ENCODE measurements around the gene NEDD9.
A peak's percentile ranks its signal among the peaks of the same experiment; 100 is the strongest.

The NEDD9 gene

DNA sequence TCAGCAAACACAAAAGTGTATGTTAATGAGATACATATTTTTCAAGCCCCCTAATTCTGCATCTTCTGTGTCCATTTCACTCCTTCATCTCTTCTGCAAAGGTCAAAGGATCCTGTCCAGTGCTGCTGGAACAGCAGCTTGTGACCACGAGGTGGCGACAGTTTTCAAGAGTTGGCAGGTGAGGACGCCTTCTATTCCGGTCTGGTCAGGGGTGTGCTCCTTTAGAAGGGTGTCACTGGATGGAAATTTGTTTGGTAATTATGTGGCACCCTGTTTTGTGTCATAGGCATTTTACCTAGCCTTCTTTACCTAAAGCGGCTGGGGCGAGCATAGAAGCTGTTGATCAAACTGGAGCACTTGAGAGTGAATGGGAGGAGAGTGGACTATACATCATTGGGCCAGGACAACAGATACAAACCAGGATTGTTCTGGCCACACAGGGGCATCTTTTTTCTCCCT lies 88.0 kb downstream of the NEDD9 start:
- peak; percentile 67 to 70 for DNase-seq (ENCODE audit: low read depth in 2 of 2)

DNA sequence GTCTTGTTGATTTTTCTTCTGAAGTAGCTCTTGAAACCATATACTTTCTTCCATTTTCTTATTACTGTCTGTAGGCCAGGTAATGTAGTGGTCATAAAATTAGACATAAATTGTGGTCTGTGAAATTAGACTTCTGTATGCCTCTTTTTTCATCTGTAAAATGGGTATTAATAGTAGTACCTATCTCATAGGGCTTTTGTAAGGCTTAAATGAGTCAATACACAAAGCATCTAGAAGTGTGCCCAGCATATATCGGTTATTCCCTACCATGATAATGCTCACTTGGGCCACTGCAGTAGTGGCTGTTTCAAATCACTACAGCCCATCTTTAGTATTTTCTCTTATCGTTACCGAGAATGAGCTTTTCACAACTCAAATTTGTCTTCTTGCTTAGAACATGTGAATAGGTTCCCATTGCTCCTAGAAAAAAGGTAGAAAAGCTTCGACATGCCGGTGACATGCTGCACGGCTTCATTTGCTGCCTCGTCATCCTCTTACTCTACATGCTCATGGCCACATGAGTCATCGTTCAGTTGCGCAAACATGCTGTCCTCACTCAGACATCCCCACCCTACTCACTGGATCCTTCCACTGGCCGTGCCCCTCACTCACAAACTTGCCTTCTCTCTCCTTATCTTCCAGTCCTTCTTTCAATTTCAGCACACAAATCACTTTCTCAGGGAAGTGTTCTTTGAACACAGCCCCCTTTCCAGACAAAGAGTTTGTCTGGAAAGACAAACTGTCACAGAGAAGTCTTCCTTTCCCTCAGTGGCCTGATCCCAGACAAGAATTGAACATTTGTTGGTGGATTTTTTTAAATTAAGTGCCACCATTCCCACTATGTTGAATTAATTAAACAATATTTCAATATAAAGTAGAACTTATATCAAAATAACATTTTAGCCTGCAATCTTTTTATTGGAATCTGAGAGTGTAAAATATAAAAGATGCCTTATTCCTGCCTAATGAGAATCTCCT lies 88.8 kb downstream of the NEDD9 start:
- DNase-seq (ENCODE audit: low read depth in 2 of 2): no peak

DNA sequence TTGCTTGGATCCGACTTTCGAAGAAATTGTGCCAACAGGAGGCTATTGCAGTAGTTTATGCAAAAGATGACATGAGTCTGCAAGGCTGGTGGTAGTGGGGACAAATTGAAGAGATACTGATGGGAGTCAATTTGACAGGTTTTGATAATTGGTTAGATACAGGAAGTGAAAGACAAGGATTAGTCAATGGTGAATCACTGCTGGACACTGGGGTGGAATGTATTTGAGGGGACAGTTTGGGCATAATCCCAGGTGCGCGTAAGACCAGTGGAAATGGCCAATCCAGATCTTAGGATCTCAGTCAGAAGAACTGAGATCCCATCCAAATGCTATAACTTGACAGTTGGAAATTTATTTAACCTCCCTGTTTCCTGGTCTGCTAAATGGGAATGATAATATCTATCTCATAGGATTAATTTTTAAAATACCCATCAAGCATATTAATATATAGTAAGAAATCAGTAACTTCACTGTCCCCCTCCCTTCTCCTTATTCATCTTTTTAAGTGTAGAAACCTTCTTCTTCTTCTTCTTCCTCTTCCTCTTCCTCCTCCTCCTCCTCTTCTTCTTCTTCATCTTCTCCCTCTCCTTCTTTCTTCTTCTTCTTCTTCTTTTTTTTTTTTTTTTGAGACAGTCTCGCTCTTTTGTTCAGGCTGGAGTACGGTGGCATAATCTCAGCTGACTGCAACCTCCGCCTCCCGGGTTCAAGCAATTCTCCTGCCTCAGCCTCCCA lies 90.0 kb downstream of the NEDD9 start:
- DNase-seq (ENCODE audit: low read depth in 2 of 2): no peak

DNA sequence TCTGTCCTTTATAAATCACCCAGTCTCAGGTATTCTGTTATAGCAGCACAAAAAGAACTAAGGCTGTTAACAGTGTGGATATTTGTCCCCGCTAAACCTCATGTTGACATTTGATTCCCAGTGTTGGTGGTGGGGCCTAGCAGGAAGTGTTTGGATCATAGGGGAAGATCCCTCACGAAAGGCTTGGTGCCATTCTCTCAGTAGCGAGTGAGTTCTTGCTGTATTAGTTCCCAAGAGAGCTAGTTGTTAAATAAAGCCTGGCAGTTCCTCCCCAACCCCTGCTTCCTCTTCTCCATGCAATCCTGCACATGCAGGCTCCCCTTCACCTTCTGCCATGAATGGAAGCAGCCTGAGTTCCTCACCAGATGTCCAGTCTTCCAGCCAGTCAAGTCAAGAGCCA lies 91.2 kb downstream of the NEDD9 start:
- no peak for DNase-seq (ENCODE audit: low read depth in 2 of 2)

DNA sequence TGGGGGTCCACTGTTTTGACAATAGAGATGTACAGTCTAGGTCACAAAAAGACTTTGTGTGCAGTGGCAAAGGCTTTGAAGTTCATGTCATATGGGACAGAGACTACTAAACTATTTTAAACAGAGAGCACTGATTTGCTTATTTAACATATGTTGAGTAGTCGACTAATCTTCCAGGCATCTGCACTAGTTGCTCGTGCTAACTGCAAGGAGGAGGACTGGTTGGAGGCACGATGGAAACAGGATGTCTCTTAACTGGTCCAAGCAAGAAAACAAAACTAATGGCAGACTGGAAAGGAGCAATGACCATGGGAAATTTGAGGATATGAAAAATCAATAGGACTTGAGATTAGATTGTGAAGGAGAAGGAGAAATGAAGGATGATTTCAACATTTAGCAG lies 92.4 kb downstream of the NEDD9 start:
- no peak for DNase-seq (ENCODE audit: low read depth in 2 of 2)

DNA sequence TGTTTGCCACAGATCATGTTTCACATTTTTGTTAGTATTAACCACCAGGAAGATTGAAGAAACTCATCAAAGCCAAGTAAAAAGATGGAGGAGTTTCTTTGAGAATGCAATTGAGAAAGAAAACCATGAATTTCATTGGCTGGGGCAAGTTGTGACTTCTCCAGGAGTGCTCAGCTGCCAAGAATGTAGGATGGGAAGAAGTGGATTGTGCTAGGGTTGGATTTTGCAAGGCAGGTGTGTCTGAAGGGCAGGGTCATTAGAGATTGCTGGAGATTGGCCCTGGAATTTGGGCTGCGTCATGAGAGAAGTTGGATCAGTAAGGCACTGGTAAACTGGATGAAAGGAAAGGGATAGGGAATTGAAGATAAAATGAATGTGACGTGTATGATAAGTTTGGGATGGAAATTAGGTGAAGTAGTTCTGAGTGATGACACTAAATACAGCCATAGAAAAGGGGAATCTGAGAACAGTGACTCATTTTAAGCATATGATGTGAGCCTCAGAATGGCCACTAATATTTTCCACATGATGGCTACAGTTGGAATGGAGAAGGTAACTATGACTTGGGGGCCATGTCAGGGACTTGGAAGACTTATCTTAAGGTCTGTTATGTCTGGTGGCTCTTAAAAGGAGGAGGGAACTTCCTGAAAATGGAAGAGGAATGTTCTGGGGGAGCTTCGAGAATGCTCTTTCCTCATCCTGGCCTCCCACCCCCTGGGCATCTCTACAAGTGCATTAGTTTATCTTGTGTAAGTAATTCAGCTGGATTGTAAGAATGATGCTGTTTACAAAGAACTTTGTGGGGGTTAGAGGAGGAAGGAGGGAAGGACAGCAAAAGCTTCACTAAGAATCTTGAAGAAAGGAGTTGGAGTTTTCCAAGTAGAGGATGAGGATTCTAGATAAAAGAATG lies 93.2 kb downstream of the NEDD9 start:
- no peak for DNase-seq (ENCODE audit: low read depth in 2 of 2)

DNA sequence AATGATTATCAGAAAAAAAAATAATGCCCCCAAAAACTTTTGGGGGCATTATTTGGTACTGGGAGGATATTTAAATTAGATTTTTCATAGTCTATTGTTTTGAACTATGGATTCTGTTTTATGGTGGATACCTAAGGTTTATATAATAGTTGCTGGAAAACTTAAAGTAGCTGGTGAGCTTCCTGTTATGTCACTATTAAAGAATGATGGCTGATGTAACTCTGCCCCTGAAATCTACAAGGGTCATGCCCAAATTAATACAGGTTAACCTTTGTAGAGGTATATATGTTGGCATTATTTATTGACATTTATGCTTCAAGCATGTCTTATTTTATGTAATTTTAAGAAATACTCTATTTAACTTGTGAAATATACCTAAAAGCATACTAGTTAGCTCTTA lies 95.7 kb downstream of the NEDD9 start:
- DNase-seq (ENCODE audit: low read depth in 2 of 2): no peak

All from stimulated activated CD4-positive, alpha-beta T cell treated with anti-CD3 and anti-CD28 coated beads, Interleukin-1b, Interleukin-23, amount 100 ng/mL, for 4 hours (primary cell).